ENCODE results near the gene OR13H1. TPM values are rescaled to one million over a fixed set of nuclear protein-coding genes. Genes with fewer than 3 reads are reported as not detected.
"Not testable (repeated sequence)": the region's sequence is repeated elsewhere in the genome, so short reads cannot be mapped to it uniquely, and the experiment has no call there.

OR13H1 gene, protein sequence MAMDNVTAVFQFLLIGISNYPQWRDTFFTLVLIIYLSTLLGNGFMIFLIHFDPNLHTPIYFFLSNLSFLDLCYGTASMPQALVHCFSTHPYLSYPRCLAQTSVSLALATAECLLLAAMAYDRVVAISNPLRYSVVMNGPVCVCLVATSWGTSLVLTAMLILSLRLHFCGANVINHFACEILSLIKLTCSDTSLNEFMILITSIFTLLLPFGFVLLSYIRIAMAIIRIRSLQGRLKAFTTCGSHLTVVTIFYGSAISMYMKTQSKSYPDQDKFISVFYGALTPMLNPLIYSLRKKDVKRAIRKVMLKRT
- not detected for total RNA-seq

DNA sequence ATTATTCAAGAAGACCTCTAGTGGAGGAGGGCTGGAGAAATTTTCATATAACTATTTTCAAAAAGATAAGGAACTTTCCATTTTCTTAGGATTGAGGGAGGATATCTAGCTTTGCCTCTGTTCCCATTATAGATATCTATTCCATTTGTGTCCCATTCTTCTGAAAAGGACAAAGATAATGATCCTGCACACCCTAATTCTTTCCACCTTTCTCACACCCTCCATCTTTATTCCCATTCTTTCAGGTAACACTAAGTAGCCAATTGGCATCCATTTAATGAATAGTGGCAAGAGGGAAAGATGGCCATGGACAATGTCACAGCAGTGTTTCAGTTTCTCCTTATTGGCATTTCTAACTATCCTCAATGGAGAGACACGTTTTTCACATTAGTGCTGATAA is at the start of gene OR13H1:
OR13H1 (plus strand) TSS at position 301 of the 400 bp plus-strand sequence; CDS start at position 301, 0 bp downstream.
- Mint-ChIP-seq H3K36me3 (ENCODE audit: low read depth) (no peaks in the 10 kb centered on the region), H3K27ac (no peak within 1 kb of the TSS), H3K9me3 (peaks cover 1% of the 10 kb centered on the region), H3K27me3 (no peaks in the 10 kb centered on the region), H3K4me3 (no peak within 1 kb of the TSS), H3K4me1 (ENCODE audit: low read depth) (no peaks in the 10 kb centered on the region)
- ChIA-PET CTCF (no interaction called here), POLR2A (no interaction called here)
- TF ChIP-seq, protein P1, sequence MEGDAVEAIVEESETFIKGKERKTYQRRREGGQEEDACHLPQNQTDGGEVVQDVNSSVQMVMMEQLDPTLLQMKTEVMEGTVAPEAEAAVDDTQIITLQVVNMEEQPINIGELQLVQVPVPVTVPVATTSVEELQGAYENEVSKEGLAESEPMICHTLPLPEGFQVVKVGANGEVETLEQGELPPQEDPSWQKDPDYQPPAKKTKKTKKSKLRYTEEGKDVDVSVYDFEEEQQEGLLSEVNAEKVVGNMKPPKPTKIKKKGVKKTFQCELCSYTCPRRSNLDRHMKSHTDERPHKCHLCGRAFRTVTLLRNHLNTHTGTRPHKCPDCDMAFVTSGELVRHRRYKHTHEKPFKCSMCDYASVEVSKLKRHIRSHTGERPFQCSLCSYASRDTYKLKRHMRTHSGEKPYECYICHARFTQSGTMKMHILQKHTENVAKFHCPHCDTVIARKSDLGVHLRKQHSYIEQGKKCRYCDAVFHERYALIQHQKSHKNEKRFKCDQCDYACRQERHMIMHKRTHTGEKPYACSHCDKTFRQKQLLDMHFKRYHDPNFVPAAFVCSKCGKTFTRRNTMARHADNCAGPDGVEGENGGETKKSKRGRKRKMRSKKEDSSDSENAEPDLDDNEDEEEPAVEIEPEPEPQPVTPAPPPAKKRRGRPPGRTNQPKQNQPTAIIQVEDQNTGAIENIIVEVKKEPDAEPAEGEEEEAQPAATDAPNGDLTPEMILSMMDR (IDR thresholded peaks at IDR 0.05) = no peak
- intact Hi-C loops (cut with micrococcal nuclease) = no loop called here
- ATAC-seq (no peak), DNase-seq (no peak)

DNA sequence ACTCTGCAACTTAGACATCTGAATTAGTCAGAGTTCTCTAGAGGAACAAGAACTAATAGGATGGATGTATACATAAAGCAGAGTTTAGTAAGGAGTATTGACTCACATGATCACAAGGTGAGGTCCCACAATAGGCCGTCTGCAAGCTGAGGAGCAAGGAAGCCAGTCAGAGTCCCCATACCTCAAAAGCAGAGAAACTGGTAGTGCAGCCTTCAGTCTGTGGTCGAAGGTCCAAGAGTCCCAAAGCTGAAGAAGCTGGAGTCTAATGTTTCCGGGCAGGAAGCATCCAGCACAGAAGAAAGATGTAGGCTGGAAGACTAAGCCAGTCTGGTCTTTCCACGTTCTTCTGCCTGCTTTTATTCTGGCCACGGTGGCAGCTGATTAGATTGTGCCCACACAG is 42.3 kb upstream of the OR13H1 start:
- POLR2A ChIA-PET = not testable (repeated sequence)

DNA sequence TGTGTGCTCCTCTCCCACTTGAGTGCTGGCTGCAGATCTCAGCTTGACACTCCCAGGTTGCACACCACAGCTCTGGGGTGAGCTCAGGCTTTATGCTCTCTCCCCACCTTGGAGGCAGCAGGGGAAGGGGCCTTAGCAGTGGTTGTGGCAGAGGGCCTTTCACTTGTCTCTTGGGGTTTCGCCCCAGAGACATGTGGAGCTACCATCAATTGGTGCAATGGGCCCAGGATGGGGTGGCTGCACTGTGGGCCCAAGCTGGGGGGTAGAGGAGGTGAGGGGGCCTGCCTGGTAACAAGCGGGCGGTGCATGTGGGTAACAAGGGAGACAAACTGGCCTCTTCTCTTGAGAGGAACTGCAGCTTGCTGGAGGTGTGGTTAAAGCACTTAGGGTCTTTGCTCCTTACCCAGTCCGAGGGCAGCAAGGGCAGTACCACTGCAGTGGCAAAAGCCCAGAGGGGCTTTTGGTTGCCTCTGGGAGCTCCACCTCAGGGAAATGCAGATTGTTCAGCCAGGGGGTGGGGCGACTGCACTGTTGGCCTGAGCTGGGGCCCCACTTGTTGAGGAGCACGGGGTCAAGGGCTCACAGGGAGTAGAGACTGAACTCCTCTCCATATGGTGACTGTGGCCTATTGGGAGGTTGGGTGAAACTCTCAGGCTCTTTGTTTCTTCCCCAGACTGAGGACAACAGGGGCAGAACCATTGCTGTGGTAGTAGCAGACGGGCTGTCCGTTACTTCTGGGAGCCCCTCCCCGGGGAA is 30.5 kb upstream of the OR13H1 start:
- no peak for ATAC-seq

More for the DNA sequence above, 42.3 kb upstream of the OR13H1 start:
- H3K27ac Mint-ChIP-seq; CTCF ChIA-PET; H3K36me3 Mint-ChIP-seq (ENCODE audit: low read depth); DNase-seq; intact Hi-C loops (cut with micrococcal nuclease); H3K4me3 Mint-ChIP-seq; H3K4me1 Mint-ChIP-seq (ENCODE audit: low read depth); H3K27me3 Mint-ChIP-seq; ATAC-seq; H3K9me3 Mint-ChIP-seq: not testable (repeated sequence)

DNA sequence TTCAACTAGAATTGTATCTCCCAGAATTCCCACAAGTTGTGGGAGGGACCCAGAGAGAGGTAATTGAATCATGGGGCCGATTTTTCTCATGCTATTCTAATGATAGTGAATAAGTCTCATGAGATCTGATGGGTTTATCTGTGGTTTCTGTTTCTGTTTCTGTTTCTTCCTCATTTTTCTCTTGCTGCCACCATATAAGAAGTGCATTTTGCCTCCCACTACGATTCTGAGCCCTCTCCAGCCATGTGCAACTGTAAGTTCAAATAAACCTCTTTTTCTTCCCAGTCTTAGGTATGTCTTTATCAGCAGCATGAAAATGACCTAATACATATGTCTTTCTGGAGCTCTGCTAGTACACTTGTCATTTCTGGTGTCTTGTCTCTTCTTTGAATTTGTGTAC is 22.1 kb upstream of the OR13H1 start:
- TF ChIP-seq, protein P1 (IDR thresholded peaks at IDR 0.05) = no peak
- Mint-ChIP-seq H3K27me3 (no peaks in the 10 kb centered on the region), H3K36me3 (ENCODE audit: low read depth) (no peaks in the 10 kb centered on the region), H3K4me3 (no peak overlapping the region), H3K4me1 (ENCODE audit: low read depth) (no peaks in the 10 kb centered on the region), H3K27ac (no peak overlapping the region), H3K9me3 (no peaks in the 10 kb centered on the region)
- ATAC-seq (no peak), DNase-seq (no peak)
- POLR2A ChIA-PET = no interaction called here
- intact Hi-C loops (cut with micrococcal nuclease) = no loop called here
- CTCF ChIA-PET = no interaction called here

More for the DNA sequence above, 30.5 kb upstream of the OR13H1 start:
- Mint-ChIP-seq H3K4me1 (ENCODE audit: low read depth) (no peaks in the 10 kb centered on the region), H3K4me3 (no peak overlapping the region), H3K27ac (no peak overlapping the region), H3K9me3 (no peaks in the 10 kb centered on the region), H3K27me3 (no peaks in the 10 kb centered on the region), H3K36me3 (ENCODE audit: low read depth) (no peaks in the 10 kb centered on the region)
- intact Hi-C loops (cut with micrococcal nuclease) = no loop called here
- POLR2A ChIA-PET = no interaction called here
- DNase-seq = no peak
- TF ChIP-seq, protein P1 (IDR thresholded peaks at IDR 0.05) = no peak
- CTCF ChIA-PET = no interaction called here

DNA sequence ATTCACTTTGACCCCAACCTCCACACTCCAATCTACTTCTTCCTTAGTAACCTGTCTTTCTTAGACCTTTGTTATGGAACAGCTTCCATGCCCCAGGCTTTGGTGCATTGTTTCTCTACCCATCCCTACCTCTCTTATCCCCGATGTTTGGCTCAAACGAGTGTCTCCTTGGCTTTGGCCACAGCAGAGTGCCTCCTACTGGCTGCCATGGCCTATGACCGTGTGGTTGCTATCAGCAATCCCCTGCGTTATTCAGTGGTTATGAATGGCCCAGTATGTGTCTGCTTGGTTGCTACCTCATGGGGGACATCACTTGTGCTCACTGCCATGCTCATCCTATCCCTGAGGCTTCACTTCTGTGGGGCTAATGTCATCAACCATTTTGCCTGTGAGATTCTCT is 344 bp downstream of the OR13H1 start:
- Mint-ChIP-seq H3K4me1 (ENCODE audit: low read depth) (no peaks in the 10 kb centered on the region), H3K27me3 (no peaks in the 10 kb centered on the region), H3K27ac (no peak overlapping the region), H3K4me3 (no peak overlapping the region), H3K9me3 (peaks cover 1% of the 10 kb centered on the region), H3K36me3 (ENCODE audit: low read depth) (no peaks in the 10 kb centered on the region)
- POLR2A ChIA-PET = no interaction called here
- no peak for ATAC-seq
- no peak for DNase-seq
- CTCF ChIA-PET = no interaction called here
- TF ChIP-seq, protein P1 (IDR thresholded peaks at IDR 0.05) = no peak
- intact Hi-C loops (cut with micrococcal nuclease) = no loop called here

All from activated CD8-positive, alpha-beta T cell treated with anti-CD3 and anti-CD28 coated beads for 36 hours (primary cell).